ENCODE results near the gene DMRT1.

- TF ChIP-seq CTCF (IDR thresholded peaks at IDR 0.05) (no peak), POLR2A (IDR thresholded peaks at IDR 0.05) (no peak)
Observed at GRCh38 chr9:1013021-1013420, 171.5 kb downstream of the DMRT1 start.
